DMS 273 (cell line): ENCODE data around the gene LNX1.
"Not testable (repeated sequence)": the region's sequence is repeated elsewhere in the genome, so short reads cannot be mapped to it uniquely, and the experiment has no call there.

ENCODE experiments used
- DNase-seq: peaks from one replicate; lab custom pipeline; 2025; ENCODE audit not compliant: unreplicated experiment; lab: John Stamatoyannopoulos, UW

LNX1 gene

DNA sequence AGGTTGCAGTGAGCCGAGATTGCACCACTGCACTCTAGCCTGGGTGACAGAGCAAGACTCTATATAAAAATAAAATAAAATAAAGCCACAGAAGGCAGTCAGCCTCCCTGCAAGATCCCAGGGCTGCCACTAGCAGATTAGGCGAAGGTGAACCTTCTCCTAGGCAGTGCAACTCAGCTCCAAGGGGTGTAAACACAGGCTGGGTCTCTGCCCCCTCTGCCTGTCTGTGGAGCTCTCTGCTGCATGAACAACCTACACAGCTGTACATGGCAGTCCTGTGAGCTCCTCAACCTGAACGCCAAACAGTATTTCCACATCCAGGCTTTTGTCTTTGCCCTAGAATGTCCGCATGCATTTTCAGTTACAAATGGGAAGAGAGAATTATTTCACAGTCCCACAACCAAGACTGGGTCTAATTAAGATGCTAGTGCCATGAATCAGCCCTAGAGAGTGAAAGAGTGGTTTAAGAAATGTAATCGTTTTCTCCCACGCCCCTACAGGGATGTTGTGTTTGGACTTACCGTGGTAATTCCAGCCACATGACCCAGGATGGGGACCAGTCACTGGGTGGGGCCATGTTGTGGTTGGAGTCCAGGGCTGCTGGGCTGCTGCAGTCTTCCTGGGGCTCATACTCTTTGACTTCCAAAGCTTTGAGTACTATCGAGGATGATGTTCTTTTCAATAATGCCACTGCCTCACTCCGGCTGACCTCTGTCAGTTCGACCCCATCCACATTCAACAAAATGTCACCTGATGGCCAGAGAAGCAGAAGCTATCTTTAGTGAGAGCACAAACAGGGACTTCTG is 114.9 kb downstream of the LNX1 start:
- DNase-seq, result no peak

DNA sequence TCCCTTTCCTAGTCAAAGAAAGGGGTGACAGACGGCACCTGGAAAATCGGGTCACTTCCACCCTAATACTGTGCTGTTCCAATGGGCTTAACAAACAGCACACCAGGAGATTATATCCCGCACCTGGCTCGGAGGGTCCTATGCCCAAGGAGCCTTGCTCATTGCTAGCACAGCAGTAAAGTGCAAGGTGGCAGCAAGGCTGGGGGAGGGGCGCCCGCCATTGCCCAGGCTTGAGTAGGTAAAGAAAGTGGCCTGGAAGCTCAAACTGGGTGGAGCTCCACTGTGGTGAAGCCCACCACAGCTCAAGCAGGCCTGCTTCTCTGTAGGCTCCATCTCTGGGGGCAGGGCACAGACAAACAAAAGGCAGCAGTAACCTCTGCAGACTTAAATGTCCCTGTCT is 124.7 kb downstream of the LNX1 start:
- DNase-seq, result not testable (repeated sequence)

DNA sequence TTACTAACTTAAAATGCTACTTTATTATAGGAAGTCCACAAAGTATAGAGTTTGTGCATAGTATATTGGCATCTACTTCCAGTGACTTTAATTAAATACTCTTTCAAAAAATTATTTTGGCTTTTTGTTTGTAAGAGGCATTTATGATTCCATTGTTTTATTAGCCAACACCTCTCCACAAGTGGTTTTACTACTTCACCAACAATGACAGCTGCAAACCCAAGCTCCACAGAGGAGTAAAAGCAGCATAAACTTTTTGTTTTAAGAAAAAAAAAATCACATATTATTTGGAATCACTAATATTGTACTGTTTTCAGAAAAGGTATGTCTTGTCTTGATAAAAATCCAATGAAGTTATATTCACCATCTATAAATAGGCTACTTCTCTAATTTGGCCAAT is 125.4 kb downstream of the LNX1 start:
- DNase-seq, result no peak

DNA sequence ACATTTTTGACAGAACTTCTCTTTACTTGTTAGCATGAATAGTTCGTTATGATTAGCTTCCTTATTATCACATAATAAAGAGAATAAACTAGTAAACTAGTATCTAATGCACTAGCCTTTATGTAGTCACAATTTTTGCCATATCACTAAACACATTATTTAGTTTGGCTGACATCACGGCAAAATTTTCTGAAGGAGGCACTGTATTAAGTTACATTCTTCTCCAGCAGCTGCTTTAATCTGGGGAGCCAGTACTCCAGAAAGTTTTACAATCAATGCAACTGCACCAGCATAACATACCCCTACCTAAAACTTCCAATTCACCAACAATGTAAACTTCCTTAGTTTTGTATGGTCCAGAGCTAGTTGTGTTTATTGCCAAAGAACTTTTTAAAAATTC is 126.0 kb downstream of the LNX1 start:
- DNase-seq, result no peak

DNA sequence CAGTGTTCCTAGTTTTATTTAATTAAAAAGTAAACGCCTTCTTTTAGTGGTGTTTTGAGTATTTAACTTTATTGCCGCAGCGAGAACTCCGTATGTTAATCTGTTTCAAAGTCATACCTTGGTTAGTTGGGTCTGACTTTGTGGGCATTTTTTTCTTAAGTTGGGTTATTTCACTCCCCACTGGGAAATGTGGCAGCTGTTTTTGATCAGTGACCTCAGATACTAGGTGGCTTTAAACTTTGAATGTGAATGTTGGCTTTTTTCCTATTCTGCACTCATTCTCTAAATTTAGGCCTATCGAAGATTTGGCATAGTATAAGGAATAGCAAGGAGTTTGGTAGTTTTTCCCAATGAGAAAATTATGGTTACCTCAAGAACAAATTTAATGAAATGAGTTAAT is 127.9 kb downstream of the LNX1 start:
- no peak for DNase-seq

DNA sequence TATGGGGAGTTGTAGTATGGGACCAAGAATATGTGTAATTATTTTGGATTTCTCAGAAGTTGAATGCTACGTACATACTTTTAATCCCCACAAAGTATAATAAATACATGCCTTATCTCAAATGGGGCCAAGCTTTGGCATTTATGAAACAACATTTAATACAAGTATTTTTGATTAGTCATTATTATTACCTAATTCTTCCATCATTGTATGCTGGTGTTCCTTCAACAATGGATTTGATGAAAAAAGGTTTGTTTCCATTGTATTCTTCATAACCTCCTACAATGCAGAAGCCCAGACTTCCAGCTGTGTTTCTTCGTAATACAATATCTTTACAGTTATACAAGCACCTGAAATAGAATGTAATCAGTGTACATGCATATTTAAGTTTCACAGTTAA is 130.0 kb downstream of the LNX1 start:
- no peak for DNase-seq

DNA sequence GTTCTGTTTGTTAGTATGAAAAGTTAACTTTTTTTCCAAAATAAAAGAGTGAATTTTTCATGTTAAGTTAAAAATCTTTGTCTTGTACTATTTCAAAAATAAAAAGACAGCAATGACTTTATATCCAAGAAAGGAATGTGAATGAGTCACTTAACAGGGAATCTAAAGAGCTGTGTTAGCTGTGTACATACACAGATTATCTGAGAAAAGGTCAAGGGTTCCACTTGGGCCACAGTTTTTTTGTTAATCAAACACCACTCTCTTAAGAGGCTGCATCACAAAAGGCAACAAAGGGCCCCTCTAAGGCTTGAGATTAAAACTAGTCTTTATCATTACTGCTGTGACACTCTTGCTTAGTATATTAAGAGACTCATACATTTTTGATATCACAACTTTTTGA is 131.7 kb downstream of the LNX1 start:
- DNase-seq, result no peak

DNA sequence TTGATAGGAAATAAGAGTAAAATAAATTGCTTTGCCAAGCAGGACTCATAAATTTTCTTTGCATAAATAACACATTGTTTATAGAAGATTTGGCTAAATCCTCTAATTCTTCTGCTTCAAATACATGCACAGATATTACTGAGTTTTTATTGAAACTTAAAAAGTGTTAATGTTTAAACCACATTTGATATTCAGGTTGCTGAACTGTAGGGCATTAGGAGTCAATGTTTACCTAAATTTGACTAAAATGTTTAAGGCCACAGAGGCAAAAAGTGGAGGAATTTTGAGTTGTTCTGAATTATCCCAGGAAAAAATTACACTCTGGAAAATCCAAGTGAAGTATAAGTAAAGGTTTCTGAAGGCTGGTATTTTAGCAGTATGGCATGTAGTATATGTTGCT is 135.1 kb downstream of the LNX1 start:
- no peak for DNase-seq

DNA sequence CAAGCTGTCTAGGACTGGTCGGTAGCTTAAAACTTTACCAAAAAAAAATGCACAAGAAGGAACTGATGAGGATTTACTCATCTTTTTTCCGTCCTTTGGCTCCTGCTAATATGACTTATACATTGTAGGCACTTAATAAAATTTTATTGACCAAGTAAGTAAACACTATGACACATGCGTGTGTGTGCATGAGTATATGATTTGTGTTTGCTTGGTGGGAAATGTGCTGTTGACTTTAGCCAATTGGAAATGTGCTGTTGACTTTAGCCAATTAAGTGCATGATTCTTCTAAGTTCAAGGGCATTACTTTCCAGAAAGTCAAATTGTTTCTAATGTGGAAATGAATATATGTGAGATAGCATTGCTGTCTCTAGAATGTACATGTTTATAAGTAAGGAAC is 135.5 kb downstream of the LNX1 start:
- DNase-seq, result no peak

DNA sequence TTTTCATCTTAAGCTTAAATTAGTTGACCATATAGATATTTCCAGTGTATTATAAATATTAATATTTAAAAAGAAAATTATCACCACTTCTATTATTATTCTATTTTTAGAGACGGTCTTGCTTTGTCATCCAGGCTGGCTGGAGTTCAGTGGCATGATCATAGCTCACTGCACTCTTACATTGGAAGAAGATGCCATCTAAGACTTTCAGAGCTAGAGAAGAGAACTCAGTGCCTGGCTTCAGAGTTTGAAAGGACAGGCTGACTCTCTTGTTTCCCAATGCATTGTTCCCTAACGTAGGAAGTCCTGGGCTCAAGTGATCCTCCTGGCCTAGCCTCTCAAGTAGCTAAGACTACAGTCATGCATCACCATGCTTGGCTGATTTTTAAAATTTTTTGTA is 137.9 kb downstream of the LNX1 start:
- DNase-seq, result no peak

DNA sequence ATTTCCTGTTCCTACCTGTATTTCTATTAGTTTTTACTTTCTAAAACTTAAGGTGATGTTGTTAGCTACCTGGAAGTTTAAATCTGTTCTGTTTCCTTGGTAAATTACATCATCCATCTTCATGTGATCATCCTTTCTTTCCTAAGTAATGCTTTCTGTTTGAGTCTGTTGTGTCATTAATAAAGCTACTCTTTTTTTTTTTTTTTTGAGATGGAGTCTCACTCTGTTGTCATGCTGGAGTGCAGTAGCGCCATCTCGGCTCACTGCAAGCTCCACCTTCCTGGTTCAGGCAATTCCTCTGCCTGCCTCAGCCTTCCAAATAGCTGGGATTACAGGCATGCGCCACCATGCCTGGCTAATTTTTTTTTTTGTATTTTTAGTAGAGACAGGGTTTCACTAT is 140.5 kb downstream of the LNX1 start:
- DNase-seq, result no peak

DNA sequence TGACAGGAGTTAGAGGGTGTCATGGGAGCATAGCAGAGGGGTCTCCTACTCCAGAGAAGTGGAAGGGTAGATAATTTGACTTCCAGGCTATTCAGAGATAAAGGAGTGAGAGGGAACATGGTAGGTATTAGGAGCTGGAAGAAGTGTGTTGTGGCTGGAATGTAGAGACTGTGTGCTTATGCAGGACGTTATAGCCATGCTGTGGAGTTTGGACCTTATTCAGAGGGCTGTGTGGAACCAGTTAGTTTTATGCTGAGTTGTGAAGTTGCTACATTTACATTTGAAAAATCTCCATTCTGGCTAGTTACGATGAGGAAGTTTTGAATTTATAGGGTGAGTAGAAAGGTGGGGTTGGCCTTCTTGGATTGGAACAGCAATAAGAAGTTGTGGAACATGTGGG is 146.3 kb downstream of the LNX1 start:
- no peak for DNase-seq

DNA sequence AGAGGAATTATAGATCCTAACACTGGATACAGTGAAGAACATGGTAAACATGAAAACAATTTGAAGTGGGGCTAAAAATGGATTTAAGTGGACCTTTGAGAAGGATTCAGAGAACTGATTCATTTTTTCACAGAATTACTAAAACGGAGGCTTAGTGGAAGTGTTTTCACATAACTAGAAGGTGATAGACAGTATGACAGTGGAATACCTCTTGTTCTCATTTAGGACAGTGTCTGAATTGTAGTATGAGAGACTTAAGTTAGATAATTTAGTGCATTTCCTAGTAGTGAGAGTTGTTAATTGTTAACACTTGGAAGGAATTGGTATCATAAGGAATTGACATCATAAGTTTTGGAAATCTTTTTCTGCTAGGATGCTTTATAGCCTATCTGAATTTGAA is 149.7 kb downstream of the LNX1 start:
- DNase-seq, result no peak

DNA sequence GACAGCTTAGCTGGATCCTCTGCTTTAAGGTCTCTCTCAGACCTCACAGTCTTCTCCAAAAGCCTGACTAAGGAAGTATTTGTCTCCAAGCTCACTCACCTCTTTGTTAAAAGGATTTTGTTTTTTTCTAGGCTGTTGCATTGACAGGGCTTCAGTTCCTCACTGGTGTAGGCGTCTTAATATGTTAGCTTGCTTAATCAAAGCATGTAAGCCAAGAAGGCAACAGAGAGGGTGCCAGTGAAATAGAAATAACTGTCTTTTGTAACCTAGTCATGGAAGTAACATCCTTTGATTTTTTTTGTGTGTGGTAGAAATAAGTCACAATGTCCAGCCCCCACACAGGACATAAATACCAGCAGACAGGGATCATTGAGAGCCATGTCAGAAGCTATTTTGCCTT is 155.0 kb downstream of the LNX1 start:
- no peak for DNase-seq

DNA sequence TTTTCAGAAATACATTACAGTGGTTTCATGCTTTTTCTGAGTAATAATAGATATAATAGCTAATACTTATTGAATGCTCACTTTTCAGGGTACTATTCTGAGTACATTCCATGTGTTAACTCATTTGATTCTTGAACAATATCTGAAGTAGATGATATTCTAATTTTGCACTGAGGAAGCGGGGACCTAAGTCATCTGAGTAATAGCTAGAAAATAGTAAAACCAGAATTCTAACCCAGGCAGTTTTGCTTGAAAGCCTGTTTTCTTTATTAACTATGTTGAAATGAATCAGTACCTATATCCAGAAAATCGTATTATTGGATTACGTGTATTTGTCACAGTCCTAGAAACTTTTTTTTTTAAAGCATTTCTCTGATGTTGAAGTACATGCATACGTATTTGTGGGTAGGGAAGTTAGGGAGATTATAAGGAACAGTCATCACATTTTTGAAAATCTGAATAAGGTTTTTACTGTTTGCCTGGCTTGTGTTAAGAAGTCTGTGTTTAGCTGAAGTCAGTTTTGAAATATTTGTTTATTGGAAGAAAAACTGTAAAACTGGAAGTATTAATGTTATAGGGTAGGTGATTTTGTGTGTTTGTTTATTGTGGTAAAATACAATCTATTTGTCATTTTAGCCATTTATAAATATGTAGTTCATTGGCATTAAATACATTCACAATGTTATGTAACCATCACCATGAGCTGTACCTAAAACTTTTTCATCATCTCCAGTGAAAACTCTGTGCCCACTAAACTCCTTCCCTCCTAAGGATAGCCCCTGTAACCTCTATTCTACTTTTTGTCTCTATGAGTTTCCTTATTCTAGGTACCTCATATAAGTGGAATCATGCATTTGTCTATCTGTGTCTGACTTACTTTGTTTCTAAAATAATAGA is 158.5 kb downstream of the LNX1 start:
- DNase-seq, result no peak

DNA sequence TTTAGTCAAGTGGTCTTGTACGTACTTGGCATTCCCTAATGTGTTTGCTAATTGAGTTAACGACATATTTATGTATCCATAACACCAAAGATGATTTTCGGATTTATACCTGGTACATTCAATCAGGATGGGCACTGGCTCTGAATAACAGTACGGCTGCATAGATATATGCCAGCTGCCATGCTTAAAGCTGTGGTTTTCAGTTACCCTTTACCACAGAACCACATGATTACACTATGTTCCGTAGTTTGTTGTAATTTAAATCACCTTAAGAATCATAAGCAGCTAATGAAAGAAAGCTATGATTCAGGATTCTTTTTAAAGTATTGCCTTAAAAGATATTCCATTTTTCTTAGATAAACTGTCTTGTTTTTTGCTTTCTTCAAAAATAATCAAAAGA is 160.2 kb downstream of the LNX1 start:
- DNase-seq, result no peak

DNA sequence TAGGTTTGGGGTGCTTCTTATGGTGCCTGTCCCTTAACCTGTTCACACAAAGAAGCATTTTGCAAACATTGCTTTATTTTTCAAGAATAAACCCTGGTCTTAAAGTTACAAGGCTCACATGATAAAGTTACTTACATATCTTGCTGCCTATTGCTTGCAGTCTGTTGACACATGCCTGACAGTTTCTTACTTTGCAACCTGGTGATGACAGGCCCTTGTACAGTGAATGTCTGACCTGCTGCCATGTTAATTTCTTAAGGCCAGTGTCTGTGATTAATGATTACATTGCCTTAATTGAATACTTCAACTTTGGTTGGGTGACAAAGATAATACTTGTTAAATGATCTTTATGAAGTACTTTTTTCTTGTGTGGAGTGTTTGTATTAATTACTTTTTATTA is 163.9 kb downstream of the LNX1 start:
- DNase-seq, result no peak

DNA sequence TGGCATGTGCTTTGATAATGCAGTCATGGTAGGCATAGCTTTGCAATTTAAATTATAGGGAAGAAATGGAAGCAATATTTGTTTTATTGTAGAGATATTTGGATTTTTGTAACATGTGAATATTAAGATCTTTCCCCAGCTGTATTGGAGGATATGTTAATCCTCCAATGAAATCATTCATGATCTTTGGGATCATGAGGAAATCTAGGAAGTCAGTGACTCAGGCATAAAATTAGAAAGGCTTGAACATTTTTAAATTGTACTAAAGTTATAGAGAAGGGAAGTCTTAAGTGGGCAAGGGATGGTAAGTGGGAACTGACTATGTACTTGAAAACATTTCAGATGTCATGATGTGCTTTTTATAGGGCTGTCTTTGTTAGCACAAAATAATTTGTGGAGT is 167.0 kb downstream of the LNX1 start:
- DNase-seq, result no peak

DNA sequence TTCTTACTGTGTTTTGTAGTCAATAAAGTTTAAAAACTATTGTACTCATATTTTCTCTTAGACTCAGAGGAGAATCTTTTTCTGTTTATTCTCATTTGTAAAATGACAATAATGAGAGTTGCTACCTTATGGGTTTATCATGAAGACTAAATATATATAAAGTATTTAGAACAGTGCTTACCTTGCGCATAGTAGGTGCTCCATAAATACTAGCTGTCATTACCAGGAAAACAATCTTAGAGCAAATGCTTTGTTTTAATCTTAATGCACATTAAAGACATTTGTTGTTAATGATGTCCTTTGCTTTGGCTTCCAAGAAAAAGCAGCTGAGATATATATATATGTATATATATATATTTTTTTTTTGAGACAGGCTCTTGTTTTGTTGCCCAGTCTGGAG is 168.9 kb downstream of the LNX1 start:
- no peak for DNase-seq

DNA sequence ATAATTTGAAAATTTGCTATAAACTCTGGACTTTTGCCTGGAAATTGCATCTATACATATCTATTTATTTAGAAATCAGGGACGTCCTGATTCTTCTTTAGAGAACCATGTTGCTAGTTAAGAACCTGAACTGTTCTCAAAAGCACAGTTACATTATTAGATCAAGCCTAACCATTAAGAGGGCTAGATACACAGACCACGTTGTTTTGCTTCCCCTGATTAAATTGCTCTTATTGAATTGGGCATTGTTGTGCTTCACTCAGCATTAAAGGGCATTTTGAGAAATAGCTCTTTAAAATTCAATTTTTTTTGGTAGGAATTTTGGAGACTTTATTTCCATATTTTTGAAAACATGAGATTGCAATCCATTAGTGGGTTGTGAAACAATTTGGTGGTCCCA is 169.5 kb downstream of the LNX1 start:
- DNase-seq, result no peak

DNA sequence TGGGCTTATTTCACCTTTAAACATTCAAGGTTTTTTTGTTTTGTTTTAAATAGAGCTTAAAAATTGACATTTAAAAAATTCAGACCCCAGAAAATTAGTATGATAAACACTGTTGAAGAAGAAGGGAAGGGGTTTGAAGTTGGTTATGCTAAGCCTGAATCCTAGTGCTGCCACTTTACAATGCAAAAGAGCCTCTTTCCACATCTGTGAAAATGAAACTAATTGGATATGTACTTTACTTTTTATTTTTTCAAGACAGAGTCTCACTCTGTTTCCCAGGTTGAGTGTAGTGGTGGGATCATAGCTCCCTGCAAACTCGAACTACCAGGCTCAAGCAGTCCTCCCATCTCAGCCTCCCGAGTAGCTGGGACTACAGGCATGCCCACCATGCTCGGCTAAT is 172.1 kb downstream of the LNX1 start:
- DNase-seq, result no peak

DNA sequence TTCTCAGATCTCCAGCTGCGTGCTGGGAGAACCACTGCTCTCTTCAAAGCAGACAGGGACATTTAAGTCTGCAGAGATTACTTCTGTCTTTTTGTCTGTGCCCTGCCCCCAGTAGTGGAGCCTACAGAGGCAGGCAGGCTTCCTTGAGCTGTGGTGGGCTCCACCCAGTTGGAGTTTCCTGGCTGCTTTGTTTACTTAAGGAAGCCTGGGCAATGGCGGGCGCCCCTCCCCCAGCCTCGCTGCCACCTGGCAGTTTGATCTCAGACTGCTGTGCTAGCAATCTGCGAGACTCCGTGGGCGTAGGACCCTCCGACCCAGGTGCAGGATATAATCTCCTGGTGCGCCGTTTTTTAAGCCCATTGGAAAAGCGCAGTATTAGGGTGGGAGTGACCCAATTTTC is 181.8 kb downstream of the LNX1 start:
- DNase-seq, result not testable (repeated sequence)
